B cell (primary cell): Measurements from ENCODE around the gene NUDT7.

Source experiments
- CTCF ChIP-seq: fragments of 200-600 bp; IDR thresholded peaks from one replicate; pipeline ENCODE4 v1.8.0; 2022; ENCODE audit warnings: antibody characterized with exemption, mild to moderate bottlenecking
- EZH2 ChIP-seq: IDR thresholded peaks from 2 replicates; pipeline ENCODE4 v1.6.1; 2012; ENCODE audit warnings: borderline replicate concordance, low read depth, mild to moderate bottlenecking, moderate library complexity, low read length; ENCODE audit not compliant: insufficient read depth, poor library complexity, severe bottlenecking

- TF ChIP-seq CTCF (no peak), EZH2 (no peak)
Measured at GRCh38 chr16:77790912-77791311, 68.6 kb downstream of the NUDT7 start.
